Activated CD8-positive, alpha-beta memory T cell treated with anti-CD3 and anti-CD28 coated beads, Interleukin-2, amount 10 ng/mL, durations not matched to agents 7 days and 5 days (primary cell): ENCODE data around the gene B3GNT4. TPM values are rescaled to one million over a fixed set of nuclear protein-coding genes. Genes with fewer than 3 reads are reported as not detected.

Source experiments
- ATAC-seq: fragments of 150-1000 bp; cut with Tn5 transposase; one replicate; pipeline ENCODE4 v1.10.0; 2021; ENCODE audit warnings: moderate library complexity
- CTCF ChIA-PET: fragments of 350-600 bp; sonication (Branson Sonifier 250); formaldehyde crosslinking; loops from one replicate; lab custom pipeline; 2021; ENCODE audit warnings: antibody characterized with exemption; lab: Charles Lee
- DNase-seq: peaks from one replicate; pipeline ENCODE4 v3.0.0-alpha.2; 2020
- H3K27ac Mint-ChIP-seq: one replicate; pipeline ENCODE4 v1.8.0; 2021; ENCODE audit warnings: mild to moderate bottlenecking, mixed read lengths
- H3K27me3 Mint-ChIP-seq: one replicate; pipeline ENCODE4 v1.8.0; 2021; ENCODE audit warnings: mixed read lengths
- H3K36me3 Mint-ChIP-seq: one replicate; pipeline ENCODE4 v1.8.0; 2021; ENCODE audit warnings: mild to moderate bottlenecking, mixed read lengths
- H3K4me1 Mint-ChIP-seq: one replicate; pipeline ENCODE4 v1.8.0; 2021; ENCODE audit warnings: mixed read lengths
- H3K4me3 Mint-ChIP-seq: one replicate; pipeline ENCODE4 v1.8.0; 2021; ENCODE audit warnings: mild to moderate bottlenecking, moderate library complexity, mixed read lengths
- H3K9me3 Mint-ChIP-seq: one replicate; pipeline ENCODE4 v1.8.0; 2022; ENCODE audit warnings: low read depth, mixed read lengths
- total RNA-seq, 2 experiments: library from RNA; stranded (reverse); gene quantifications; one replicate each; pipeline ENCODE4 v1.2.3, GENCODE V29; 2021

The B3GNT4 gene
- total RNA-seq, result under 1 TPM; 0.19 to 0.76 TPM

DNA sequence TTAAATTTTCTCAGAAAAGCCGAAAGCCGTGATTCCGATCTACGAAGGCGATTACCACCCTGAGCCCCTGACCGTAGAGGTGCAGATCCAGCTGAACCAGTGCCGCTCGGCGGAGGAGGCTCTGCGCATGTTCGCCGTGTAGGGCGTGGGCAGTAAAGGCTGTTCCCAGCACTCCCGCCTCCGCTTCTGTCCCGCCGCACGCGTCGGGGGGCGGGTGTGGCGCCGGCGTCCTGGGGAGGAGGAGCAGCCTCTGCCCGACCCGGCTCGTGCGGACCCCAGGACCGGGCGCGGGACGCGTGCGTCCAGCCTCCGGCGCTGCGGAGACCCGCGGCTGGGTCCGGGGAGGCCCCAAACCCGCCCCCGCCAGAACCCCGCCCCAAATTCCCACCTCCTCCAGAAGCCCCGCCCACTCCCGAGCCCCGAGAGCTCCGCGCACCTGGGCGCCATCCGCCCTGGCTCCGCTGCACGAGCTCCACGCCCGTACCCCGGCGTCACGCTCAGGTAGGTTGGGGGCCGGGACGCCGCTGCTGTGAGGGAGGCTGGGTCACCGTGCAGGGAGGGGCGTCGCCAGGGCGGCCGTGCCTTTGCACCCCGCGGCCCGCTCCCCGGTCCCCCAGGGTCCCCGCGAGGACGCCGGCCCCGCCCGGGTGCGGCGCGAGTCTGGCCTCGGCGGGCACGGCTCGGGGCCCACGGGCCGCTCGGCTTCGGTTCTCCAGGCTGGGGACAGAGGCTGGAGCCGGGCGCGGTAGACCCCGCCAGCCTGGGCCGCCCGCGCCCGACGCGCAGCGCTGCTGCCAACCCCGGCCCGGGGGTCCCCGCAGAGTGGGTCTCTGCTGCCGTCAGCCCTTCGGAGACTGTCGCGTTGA lies at the start of gene B3GNT4:
Gene B3GNT4, plus strand, starts transcription at position 409 of the 866 bp plus-strand sequence. CDS start 910 bp downstream, outside the sequence.
- Mint-ChIP-seq H3K27me3 (peaks cover 42% of the 10 kb centered on the region), H3K9me3 (no peaks in the 10 kb centered on the region), H3K36me3 (peaks cover 5% of the 10 kb centered on the region), H3K4me1 (peaks cover 10% of the 10 kb centered on the region), H3K27ac (no peak within 1 kb of the TSS), H3K4me3 (peak within 1 kb of the TSS; percentile 71)
- DNase-seq (peak; percentile 70), ATAC-seq (peak; percentile 83)
- CTCF ChIA-PET, result interaction anchor here (0.9 to 1.6 kb wide), 4 partner anchors 12 to 63 kb away, joined by 3 to 5 read pairs (median 4); no protein-coding TSS in a partner anchor

DNA sequence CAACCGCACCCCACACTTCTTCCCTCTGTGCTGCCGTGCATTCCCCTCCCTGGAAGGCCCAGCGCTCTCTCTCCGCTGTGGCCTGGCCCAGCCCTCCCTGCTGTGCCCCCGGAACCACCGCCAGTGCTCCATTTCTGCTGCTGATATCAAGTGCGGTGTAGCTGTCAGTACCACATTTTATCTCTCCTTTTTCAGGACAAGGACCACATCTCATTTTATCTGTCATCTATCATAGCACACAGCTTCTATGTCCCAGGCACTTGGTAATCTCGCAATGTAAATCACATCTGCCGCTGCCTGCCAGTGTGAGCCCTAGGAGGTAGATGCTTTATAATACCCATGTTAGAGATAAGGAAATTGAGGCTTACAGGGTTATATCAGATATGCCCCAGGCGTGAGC lies 47.8 kb upstream of the B3GNT4 start:
- H3K27ac Mint-ChIP-seq, result no peak overlapping the region
- no peak overlapping the region for H3K4me3 Mint-ChIP-seq
- H3K4me1 Mint-ChIP-seq, result peaks cover under 1% of the 10 kb centered on the region
- DNase-seq (no peak), ATAC-seq (no peak)
- no peaks in the 10 kb centered on the region for H3K36me3 Mint-ChIP-seq
- H3K27me3 Mint-ChIP-seq, result peaks cover 35% of the 10 kb centered on the region
- H3K9me3 Mint-ChIP-seq, result no peaks in the 10 kb centered on the region
- CTCF ChIA-PET, result interaction anchor here (1.6 kb wide), 1 partner anchor 35 kb away, joined by 6 read pairs; no protein-coding TSS in a partner anchor

DNA sequence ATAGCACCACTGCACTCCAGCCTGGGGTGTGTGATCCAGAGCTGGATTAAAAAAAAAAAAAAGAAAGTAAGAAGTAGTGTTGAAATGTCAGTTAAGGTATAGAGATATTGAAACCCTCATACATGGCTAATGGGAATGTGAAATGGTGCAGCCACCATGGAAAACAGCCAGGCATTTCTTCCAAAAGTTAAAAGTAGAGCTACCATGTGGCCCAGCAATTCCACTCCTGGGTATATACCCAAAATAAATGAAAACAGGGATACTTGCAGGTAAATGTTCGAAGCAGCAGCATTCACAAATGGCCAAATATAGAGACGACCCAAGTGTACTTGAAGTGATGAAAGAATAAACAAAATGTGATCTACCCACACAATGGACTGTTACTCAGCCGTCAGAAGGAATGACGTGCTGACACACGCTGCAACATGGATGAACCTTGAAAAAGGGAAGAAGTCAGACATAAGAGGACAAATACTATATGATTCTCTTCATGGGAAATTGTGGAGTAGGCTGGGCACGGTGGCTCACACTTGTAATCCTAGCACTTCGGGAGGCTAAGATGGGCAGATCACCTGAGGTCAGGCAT lies 44.7 kb upstream of the B3GNT4 start:
- H3K27me3 Mint-ChIP-seq, result peaks cover 33% of the 10 kb centered on the region
- H3K4me1 Mint-ChIP-seq, result peaks cover 23% of the 10 kb centered on the region
- CTCF ChIA-PET, result interaction anchor here (1.1 to 3.7 kb wide), 4 partner anchors 9 to 104 kb away, joined by 3 to 31 read pairs (median 4); no protein-coding TSS in a partner anchor
- no peak for ATAC-seq
- H3K9me3 Mint-ChIP-seq, result no peaks in the 10 kb centered on the region
- DNase-seq, result no peak
- no peak overlapping the region for H3K27ac Mint-ChIP-seq
- no peak overlapping the region for H3K4me3 Mint-ChIP-seq
- peaks cover 2% of the 10 kb centered on the region for H3K36me3 Mint-ChIP-seq

DNA sequence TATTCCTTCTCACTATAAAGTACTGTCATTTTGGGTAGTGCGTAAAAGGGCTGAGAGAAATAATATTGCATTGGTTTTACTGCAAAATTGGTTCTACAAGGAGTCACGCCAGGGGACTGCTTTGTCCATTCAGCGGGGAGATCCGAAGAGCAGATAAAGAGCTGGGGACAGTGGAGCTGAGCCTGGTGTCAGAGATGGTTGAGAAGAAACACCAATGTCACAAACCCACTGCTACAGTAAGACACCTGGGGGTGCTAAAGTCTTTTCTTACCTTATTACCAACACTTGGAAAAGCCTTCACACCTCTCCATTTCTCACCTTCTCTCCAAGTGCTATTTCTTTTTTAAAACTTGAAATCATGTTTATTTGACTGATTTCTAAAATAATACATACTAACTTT lies 43.6 kb upstream of the B3GNT4 start:
- peaks cover 26% of the 10 kb centered on the region for H3K4me1 Mint-ChIP-seq
- peaks cover 2% of the 10 kb centered on the region for H3K36me3 Mint-ChIP-seq
- no peaks in the 10 kb centered on the region for H3K9me3 Mint-ChIP-seq
- no peak overlapping the region for H3K4me3 Mint-ChIP-seq
- DNase-seq (no peak), ATAC-seq (peak; percentile 52)
- peaks cover 33% of the 10 kb centered on the region for H3K27me3 Mint-ChIP-seq
- CTCF ChIA-PET, result interaction anchor here (0.6 to 3.7 kb wide), 5 partner anchors 8 to 193 kb away, joined by 3 to 31 read pairs (median 4); no protein-coding TSS in a partner anchor
- no peak overlapping the region for H3K27ac Mint-ChIP-seq

DNA sequence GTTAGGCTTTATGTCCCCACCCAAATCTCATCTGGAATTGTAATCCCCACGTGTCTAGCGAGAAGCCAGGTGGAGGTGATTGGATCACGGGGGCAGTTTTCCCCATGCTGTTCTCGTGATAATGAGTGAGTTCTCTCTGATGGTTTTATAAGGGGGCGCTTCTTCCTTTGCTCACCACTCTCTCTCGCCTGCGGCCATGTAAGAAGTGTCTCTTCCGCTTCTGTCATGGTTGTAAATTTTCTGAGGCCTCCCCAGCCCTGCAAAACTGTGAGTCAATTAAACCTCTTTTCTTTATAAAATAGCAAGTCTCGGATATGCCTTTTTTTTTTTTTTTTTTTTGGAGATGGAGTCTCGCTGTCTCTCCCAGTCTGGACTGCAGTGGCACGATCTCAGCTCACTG lies 42.7 kb upstream of the B3GNT4 start:
- Mint-ChIP-seq H3K27ac (no peak overlapping the region), H3K9me3 (no peaks in the 10 kb centered on the region), H3K4me1 (peaks cover 32% of the 10 kb centered on the region), H3K4me3 (no peak overlapping the region), H3K36me3 (peaks cover 2% of the 10 kb centered on the region), H3K27me3 (peaks cover 37% of the 10 kb centered on the region)
- ATAC-seq (no peak), DNase-seq (no peak)
- CTCF ChIA-PET, result interaction anchor here (1.0 to 4.0 kb wide), 3 partner anchors 31 to 121 kb away, joined by 3 to 25 read pairs (median 4); no protein-coding TSS in a partner anchor

DNA sequence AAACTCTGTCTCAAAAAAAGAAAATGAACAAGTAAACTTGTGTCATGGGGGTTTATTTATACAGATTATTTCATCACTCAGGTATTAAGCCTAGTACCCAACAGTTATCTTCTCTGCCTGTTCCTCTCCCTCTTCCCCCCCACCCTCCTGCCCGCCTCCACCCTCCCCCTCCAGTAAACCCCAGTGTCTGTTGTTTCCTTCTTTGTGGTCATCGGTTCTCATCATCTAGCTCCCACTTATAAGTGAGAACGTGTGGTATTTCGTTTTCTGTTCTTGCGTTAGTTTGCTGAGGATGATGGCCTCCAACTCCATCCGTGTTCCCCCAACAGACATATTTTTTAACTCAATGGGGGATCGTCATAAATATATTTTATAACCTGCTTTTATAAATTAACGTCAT lies 41.8 kb upstream of the B3GNT4 start:
- peak; percentile 60 for DNase-seq
- peak overlapping the region; percentile 28 for H3K4me3 Mint-ChIP-seq
- H3K9me3 Mint-ChIP-seq, result no peaks in the 10 kb centered on the region
- peaks cover 37% of the 10 kb centered on the region for H3K4me1 Mint-ChIP-seq
- peaks cover 2% of the 10 kb centered on the region for H3K36me3 Mint-ChIP-seq
- H3K27me3 Mint-ChIP-seq, result peaks cover 37% of the 10 kb centered on the region
- CTCF ChIA-PET, result interaction anchor here (0.6 to 4.0 kb wide), 6 partner anchors 9 to 120 kb away, joined by 3 to 25 read pairs (median 3); partner anchors contain the start of gene MLXIP
- peak overlapping the region; percentile 77 for H3K27ac Mint-ChIP-seq
- peak; percentile 17 for ATAC-seq

DNA sequence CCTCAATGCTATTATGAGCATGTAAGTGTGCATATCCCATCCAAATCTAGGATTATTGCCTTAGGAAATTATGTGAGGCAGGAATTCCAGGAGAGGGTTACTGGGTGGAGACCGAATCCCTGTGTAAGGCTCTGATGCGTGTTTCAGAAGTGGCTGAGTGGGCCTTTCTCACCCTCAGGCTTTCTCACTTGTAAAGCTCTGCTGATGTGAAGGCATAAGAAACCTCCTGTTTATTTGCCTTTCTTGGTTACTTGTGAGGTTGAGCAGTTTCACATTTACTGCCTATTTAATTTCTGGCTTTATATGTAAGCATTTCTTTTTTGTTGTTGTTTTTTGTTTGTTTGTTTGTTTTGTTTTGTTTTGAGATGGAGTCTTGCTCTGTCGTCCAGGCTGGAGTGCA lies 40.5 kb upstream of the B3GNT4 start:
- Mint-ChIP-seq H3K4me1 (peaks cover 46% of the 10 kb centered on the region), H3K4me3 (no peak overlapping the region), H3K27ac (peak overlapping the region; percentile 46), H3K27me3 (peaks cover 34% of the 10 kb centered on the region), H3K9me3 (no peaks in the 10 kb centered on the region), H3K36me3 (peaks cover 2% of the 10 kb centered on the region)
- ATAC-seq (no peak), DNase-seq (no peak)
- CTCF ChIA-PET, result interaction anchor here (1.1 to 4.0 kb wide), 3 partner anchors 9 to 40 kb away, joined by 3 to 25 read pairs (median 3); no protein-coding TSS in a partner anchor

DNA sequence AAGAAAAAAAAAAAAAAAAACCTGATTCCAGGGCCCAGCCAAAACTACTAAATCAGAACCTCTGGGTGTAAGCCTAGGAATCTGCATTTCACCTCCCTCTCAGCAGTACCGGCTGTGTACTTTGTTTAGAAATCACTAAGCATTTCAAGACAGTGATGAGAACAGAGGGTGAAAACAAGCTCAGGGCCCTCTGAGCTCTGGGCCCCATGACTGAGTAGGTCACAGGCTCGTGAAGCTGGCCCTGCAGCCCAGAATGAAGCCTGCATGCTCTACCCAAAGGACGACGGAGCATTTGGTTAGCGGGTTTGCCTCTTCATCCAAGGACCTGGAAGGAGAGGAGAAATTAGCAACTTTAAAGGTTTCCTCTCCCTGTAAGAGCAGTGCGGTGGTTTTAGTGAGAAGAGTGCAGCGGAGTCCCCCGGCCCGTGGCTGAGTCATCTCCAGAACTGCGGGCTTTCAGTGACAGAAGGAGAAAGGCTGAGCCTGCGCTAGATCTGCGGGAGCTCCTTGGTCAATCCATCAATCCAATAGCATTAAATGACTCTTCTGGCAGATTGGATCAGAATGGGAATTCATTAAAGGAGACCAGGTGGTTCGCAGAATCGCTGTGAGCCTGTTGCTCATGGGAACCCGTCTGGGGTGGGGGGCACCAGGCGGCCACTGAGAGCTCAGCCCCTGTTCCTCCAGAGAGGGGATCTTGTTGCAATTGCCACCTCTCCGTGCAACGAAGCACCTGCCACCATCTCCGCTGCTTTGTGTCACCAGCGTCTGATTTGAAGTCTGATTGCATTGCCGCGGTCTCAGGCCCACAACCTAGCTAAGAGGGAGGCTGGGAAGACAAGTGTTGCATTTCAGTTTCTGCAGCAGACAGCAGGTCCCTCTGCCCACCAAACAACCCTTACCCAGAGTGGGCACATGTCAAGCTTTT lies 36.8 kb upstream of the B3GNT4 start:
- Mint-ChIP-seq H3K9me3 (no peaks in the 10 kb centered on the region), H3K27me3 (peaks cover 30% of the 10 kb centered on the region), H3K4me3 (peak overlapping the region; percentile 38), H3K36me3 (peaks cover 2% of the 10 kb centered on the region), H3K27ac (peak overlapping the region; percentile 79), H3K4me1 (peaks cover 41% of the 10 kb centered on the region)
- peak; percentile 91 for DNase-seq
- CTCF ChIA-PET, result interaction anchor here (0.7 to 2.1 kb wide), 18 partner anchors 9 to 112 kb away, joined by 3 to 15 read pairs (median 4); partner anchors contain the start of gene LRRC43
- ATAC-seq, result peak; percentile 93

DNA sequence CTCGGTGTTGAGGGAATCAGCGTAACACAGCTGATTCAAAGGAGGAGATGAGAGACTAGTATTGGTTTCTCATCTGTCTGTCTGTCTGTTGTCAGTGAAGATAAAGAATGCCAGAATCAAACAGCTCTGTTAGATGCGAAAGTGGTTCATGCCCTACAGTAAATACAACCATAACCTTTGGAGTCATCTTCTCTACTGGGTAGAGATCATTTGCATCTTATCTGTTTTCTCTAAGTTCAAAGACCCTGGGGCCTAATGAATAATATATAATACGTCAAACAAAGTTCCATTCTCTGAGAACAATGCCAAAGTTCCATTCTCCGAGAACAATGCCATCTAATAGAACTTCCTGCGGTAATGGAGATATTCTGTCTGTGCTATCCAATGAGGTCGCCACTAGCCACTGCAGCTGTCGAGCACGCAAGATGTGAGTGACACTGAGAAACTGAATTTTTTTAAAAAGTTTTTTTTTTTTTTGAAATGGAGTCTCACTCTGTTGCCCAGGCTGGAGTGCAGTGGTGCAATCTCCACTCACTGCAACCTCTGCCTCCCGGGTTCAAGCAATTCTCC lies 36.1 kb upstream of the B3GNT4 start:
- Mint-ChIP-seq H3K27me3 (peaks cover 31% of the 10 kb centered on the region), H3K36me3 (peaks cover 2% of the 10 kb centered on the region), H3K9me3 (no peaks in the 10 kb centered on the region), H3K4me3 (peak overlapping the region; percentile 38), H3K27ac (peak overlapping the region; percentile 79), H3K4me1 (peaks cover 33% of the 10 kb centered on the region)
- CTCF ChIA-PET, result interaction anchor here (0.7 to 2.1 kb wide), 18 partner anchors 8 to 113 kb away, joined by 3 to 15 read pairs (median 3); partner anchors contain the start of gene LRRC43
- no peak for ATAC-seq
- no peak for DNase-seq

DNA sequence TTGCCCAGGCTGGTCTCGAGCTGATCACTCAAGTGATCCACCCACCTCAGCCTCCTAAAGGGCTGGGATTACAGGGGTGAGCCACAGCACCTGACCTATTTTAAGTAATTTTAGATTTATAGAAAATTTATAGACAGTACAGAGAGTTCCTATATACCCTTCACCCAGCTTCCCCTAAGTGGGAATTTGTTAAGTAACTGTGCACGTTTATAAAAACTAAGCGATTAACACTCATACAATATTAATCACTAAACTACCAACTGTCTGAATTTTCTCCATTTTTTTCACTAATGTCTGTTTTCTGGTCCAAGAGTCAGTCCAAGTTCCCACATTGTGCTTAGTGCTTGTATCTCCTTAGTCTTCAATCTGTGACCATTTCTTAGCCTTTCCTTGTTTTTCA lies 35.0 kb upstream of the B3GNT4 start:
- peaks cover 23% of the 10 kb centered on the region for H3K4me1 Mint-ChIP-seq
- no peaks in the 10 kb centered on the region for H3K9me3 Mint-ChIP-seq
- DNase-seq, result no peak
- H3K36me3 Mint-ChIP-seq, result no peaks in the 10 kb centered on the region
- no peak overlapping the region for H3K27ac Mint-ChIP-seq
- no peak for ATAC-seq
- peaks cover 29% of the 10 kb centered on the region for H3K27me3 Mint-ChIP-seq
- CTCF ChIA-PET, result interaction anchor here (1.1 kb wide), 2 partner anchors 9 to 45 kb away, joined by 3 read pairs; no protein-coding TSS in a partner anchor
- no peak overlapping the region for H3K4me3 Mint-ChIP-seq

DNA sequence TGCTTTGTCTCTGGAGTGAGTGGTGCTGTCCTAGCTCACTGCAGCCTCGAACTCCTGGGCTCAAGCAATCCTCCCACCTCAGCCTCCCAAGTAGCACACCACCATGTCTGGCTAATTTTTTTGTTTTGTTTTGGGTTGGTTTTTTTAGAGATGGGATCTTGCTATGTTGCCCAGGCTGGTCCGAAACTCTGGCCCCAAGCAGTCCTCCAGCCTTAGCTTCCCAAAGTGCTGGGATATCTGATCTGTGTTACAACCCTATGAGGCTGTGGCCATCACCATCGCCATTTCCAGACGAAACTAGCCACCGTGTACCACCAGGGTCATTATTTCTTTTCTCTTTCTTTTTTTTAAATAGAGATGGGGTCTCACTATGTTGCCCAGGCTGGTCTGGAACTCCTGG lies 32.1 kb upstream of the B3GNT4 start:
- no peak for ATAC-seq

More for the DNA sequence above, 32.1 kb upstream of the B3GNT4 start:
- Mint-ChIP-seq H3K36me3 (no peaks in the 10 kb centered on the region), H3K27ac (no peak overlapping the region), H3K4me3 (no peak overlapping the region), H3K9me3 (no peaks in the 10 kb centered on the region), H3K27me3 (peaks cover 29% of the 10 kb centered on the region), H3K4me1 (peaks cover 12% of the 10 kb centered on the region)
- CTCF ChIA-PET, result interaction anchor here (1.2 kb wide), 1 partner anchor 9 kb away, joined by 3 read pairs; no protein-coding TSS in a partner anchor
- no peak for DNase-seq
